WTC11 (cell line): ENCODE data around the gene TOR3A. TPM values are rescaled to one million over a fixed set of nuclear protein-coding genes. Genes with fewer than 3 reads are reported as not detected.

Experiments
- ATAC-seq: fragments of 200-7000 bp; cut with Tn5 transposase; 2 replicates; pipeline ENCODE4 v1.10.0; 2021; ENCODE audit warnings: mild to moderate bottlenecking, moderate library complexity
- CTCF ChIA-PET: fragments of 300-600 bp; sonication (Branson Sonifier 250); formaldehyde crosslinking; loops from one replicate; lab custom pipeline; 2021; ENCODE audit warnings: antibody characterized with exemption; lab: Charles Lee
- POLR2A ChIA-PET: fragments of 350-600 bp; sonication (Branson Sonifier 250); formaldehyde crosslinking; loops from one replicate; lab custom pipeline; 2021; ENCODE audit warnings: antibody characterized with exemption; lab: Charles Lee
- DNase-seq: peaks from one replicate; pipeline ENCODE4 v3.0.0; 2021; ENCODE audit warnings: low spot score
- H3K27ac Mint-ChIP-seq: 2 replicates; pipeline ENCODE4 v1.8.0; 2021; ENCODE audit warnings: mixed read lengths
- H3K27me3 Mint-ChIP-seq: 2 replicates; pipeline ENCODE4 v1.8.0; 2021; ENCODE audit warnings: low read depth, mild to moderate bottlenecking, moderate library complexity, mixed read lengths
- H3K36me3 Mint-ChIP-seq: 2 replicates; pipeline ENCODE4 v1.8.0; 2021; ENCODE audit warnings: mixed read lengths
- H3K4me1 Mint-ChIP-seq: 2 replicates; pipeline ENCODE4 v1.8.0; 2022; ENCODE audit warnings: mixed read lengths
- H3K4me3 Mint-ChIP-seq: 2 replicates; pipeline ENCODE4 v1.8.0; 2021; ENCODE audit warnings: mild to moderate bottlenecking, moderate library complexity, mixed read lengths
- H3K9me3 Mint-ChIP-seq: 2 replicates; pipeline ENCODE4 v1.8.0; 2021; ENCODE audit warnings: mixed read lengths
- CBFB ChIP-seq: sonication (generic); formaldehyde crosslinking; IDR thresholded peaks from 2 replicates; pipeline ENCODE4 v1.8.1; 2022; ENCODE audit warnings: mild to moderate bottlenecking, low read depth, missing genetic modification reagents
- EMX1 ChIP-seq: fragments of 250-450 bp; sonication (Bioruptor Pico); IDR thresholded peaks from 2 replicates; pipeline ENCODE4 v1.8.0; 2021; ENCODE audit warnings: mild to moderate bottlenecking
- ESRRA ChIP-seq: sonication (generic); formaldehyde crosslinking; IDR thresholded peaks from 2 replicates; pipeline ENCODE4 v1.8.1; 2022; ENCODE audit warnings: mild to moderate bottlenecking, missing genetic modification reagents, borderline replicate concordance
- GTF2I ChIP-seq: fragments of 250-450 bp; sonication (Bioruptor Pico); conservative IDR thresholded peaks from 2 replicates; pipeline ENCODE4 v1.4.0; 2021; ENCODE audit warnings: mild to moderate bottlenecking
- KAT7 ChIP-seq: sonication (generic); formaldehyde crosslinking; IDR thresholded peaks from 2 replicates; pipeline ENCODE4 v1.8.1; 2023; ENCODE audit warnings: missing genetic modification reagents, mild to moderate bottlenecking, borderline replicate concordance
- MXD4 ChIP-seq: fragments of 250-450 bp; sonication (Bioruptor Pico); IDR thresholded peaks from 2 replicates; pipeline ENCODE4 v1.8.0; 2021; ENCODE audit warnings: mild to moderate bottlenecking, moderate library complexity, borderline replicate concordance
- MYBL2 ChIP-seq: sonication (generic); formaldehyde crosslinking; IDR thresholded peaks from 2 replicates; pipeline ENCODE4 v1.8.1; 2023; ENCODE audit warnings: mild to moderate bottlenecking, moderate library complexity, missing genetic modification reagents
- SMAD3 ChIP-seq: sonication (generic); formaldehyde crosslinking; IDR thresholded peaks from 2 replicates; pipeline ENCODE4 v1.8.0; 2022; ENCODE audit warnings: missing genetic modification reagents, mild to moderate bottlenecking, borderline replicate concordance
- TP53 ChIP-seq: sonication (generic); formaldehyde crosslinking; IDR thresholded peaks from 2 replicates; pipeline ENCODE4 v1.8.1; 2023; ENCODE audit warnings: mild to moderate bottlenecking, missing genetic modification reagents
- ZNF263 ChIP-seq: sonication (generic); formaldehyde crosslinking; IDR thresholded peaks from 2 replicates; pipeline ENCODE4 v1.8.1; 2022; ENCODE audit warnings: low read depth, mild to moderate bottlenecking, moderate library complexity, missing genetic modification reagents
- ZNF317 ChIP-seq: sonication (generic); formaldehyde crosslinking; IDR thresholded peaks from 2 replicates; pipeline ENCODE4 v1.8.1; 2023; ENCODE audit warnings: low read depth, mild to moderate bottlenecking, moderate library complexity, missing genetic modification reagents, borderline replicate concordance
- ZNF396 ChIP-seq: fragments of 250-450 bp; sonication (Bioruptor Pico); IDR thresholded peaks from 2 replicates; pipeline ENCODE4 v1.8.0; 2021; ENCODE audit warnings: mild to moderate bottlenecking, moderate library complexity, borderline replicate concordance
- ZNF671 ChIP-seq: fragments of 250-450 bp; sonication (Bioruptor Pico); IDR thresholded peaks from 2 replicates; pipeline ENCODE4 v1.8.0; 2021; ENCODE audit warnings: mild to moderate bottlenecking
- total RNA-seq: library from RNA; stranded (reverse); gene quantifications from 3 replicates; pipeline ENCODE4 v1.2.3, GENCODE V29; 2021
- TF ChIP-seq, protein P1 (sequence below): sonication (generic); formaldehyde crosslinking; IDR thresholded peaks from 2 replicates; pipeline ENCODE4 v1.8.1; 2022; ENCODE audit warnings: missing genetic modification reagents, borderline replicate concordance
- TF ChIP-seq, protein P2 (sequence below): sonication (generic); formaldehyde crosslinking; IDR thresholded peaks from 2 replicates; pipeline ENCODE4 v1.8.1; 2022; ENCODE audit warnings: low read depth, mild to moderate bottlenecking, moderate library complexity, missing genetic modification reagents, borderline replicate concordance
- TF ChIP-seq, protein P3 (sequence below): sonication (generic); formaldehyde crosslinking; IDR thresholded peaks from 2 replicates; pipeline ENCODE4 v1.8.0; 2023; ENCODE audit warnings: missing genetic modification reagents, mild to moderate bottlenecking, borderline replicate concordance
- TF ChIP-seq, protein P4 (sequence below): sonication (generic); formaldehyde crosslinking; IDR thresholded peaks from 2 replicates; pipeline ENCODE4 v1.8.0; 2022; ENCODE audit warnings: mild to moderate bottlenecking, missing genetic modification reagents
- TF ChIP-seq, protein P5 (sequence below): sonication (generic); formaldehyde crosslinking; conservative IDR thresholded peaks from 2 replicates; pipeline ENCODE4 v1.8.1; 2022; ENCODE audit warnings: mild to moderate bottlenecking, missing genetic modification reagents
- TF ChIP-seq, protein P6 (sequence below): sonication (generic); formaldehyde crosslinking; IDR thresholded peaks from 2 replicates; pipeline ENCODE4 v1.8.0; 2022; ENCODE audit warnings: mild to moderate bottlenecking, missing genetic modification reagents

Gene TOR3A
- total RNA-seq, 1 experiment from 2014 or later = 20.5 TPM

DNA sequence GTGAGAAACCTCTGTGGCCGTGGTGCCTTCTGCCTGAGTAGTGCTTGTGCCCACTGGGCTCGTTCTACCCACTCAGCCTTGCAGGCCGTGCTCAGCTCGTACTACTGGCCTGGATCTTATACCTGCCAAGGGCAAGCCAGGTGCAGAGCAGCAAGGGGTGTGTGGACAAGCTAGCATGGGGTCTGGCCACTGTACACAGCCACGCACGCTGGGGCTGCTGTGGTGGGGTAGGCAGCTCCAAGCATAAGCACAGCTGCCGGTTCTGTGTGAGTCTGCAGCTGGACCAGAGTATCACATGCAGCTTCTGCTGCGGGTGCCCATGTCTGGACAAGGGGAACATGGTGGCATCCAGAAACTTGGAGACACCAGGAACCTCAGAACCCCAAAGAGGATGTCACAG is 39.8 kb upstream of the TOR3A start (continued):
- TF ChIP-seq, protein P1, sequence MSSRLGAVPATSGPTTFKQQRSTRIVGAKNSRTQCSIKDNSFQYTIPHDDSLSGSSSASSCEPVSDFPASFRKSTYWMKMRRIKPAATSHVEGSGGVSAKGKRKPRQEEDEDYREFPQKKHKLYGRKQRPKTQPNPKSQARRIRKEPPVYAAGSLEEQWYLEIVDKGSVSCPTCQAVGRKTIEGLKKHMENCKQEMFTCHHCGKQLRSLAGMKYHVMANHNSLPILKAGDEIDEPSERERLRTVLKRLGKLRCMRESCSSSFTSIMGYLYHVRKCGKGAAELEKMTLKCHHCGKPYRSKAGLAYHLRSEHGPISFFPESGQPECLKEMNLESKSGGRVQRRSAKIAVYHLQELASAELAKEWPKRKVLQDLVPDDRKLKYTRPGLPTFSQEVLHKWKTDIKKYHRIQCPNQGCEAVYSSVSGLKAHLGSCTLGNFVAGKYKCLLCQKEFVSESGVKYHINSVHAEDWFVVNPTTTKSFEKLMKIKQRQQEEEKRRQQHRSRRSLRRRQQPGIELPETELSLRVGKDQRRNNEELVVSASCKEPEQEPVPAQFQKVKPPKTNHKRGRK (CRISPR knock-in tag) = no peak
- TF ChIP-seq, protein P2, sequence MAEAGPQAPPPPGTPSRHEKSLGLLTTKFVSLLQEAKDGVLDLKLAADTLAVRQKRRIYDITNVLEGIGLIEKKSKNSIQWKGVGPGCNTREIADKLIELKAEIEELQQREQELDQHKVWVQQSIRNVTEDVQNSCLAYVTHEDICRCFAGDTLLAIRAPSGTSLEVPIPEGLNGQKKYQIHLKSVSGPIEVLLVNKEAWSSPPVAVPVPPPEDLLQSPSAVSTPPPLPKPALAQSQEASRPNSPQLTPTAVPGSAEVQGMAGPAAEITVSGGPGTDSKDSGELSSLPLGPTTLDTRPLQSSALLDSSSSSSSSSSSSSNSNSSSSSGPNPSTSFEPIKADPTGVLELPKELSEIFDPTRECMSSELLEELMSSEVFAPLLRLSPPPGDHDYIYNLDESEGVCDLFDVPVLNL = no peak
- no peak for TF ChIP-seq TP53 (CRISPR knock-in tag)
- no peak for TF ChIP-seq GTF2I (CRISPR knock-in tag)
- TF ChIP-seq MXD4 (CRISPR knock-in tag) = no peak
- TF ChIP-seq, protein P3, sequence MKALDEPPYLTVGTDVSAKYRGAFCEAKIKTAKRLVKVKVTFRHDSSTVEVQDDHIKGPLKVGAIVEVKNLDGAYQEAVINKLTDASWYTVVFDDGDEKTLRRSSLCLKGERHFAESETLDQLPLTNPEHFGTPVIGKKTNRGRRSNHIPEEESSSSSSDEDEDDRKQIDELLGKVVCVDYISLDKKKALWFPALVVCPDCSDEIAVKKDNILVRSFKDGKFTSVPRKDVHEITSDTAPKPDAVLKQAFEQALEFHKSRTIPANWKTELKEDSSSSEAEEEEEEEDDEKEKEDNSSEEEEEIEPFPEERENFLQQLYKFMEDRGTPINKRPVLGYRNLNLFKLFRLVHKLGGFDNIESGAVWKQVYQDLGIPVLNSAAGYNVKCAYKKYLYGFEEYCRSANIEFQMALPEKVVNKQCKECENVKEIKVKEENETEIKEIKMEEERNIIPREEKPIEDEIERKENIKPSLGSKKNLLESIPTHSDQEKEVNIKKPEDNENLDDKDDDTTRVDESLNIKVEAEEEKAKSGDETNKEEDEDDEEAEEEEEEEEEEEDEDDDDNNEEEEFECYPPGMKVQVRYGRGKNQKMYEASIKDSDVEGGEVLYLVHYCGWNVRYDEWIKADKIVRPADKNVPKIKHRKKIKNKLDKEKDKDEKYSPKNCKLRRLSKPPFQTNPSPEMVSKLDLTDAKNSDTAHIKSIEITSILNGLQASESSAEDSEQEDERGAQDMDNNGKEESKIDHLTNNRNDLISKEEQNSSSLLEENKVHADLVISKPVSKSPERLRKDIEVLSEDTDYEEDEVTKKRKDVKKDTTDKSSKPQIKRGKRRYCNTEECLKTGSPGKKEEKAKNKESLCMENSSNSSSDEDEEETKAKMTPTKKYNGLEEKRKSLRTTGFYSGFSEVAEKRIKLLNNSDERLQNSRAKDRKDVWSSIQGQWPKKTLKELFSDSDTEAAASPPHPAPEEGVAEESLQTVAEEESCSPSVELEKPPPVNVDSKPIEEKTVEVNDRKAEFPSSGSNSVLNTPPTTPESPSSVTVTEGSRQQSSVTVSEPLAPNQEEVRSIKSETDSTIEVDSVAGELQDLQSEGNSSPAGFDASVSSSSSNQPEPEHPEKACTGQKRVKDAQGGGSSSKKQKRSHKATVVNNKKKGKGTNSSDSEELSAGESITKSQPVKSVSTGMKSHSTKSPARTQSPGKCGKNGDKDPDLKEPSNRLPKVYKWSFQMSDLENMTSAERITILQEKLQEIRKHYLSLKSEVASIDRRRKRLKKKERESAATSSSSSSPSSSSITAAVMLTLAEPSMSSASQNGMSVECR (CRISPR knock-in tag) = no peak
- TF ChIP-seq SMAD3 = no peak
- TF ChIP-seq ZNF317 (CRISPR knock-in tag) = no peak

DNA sequence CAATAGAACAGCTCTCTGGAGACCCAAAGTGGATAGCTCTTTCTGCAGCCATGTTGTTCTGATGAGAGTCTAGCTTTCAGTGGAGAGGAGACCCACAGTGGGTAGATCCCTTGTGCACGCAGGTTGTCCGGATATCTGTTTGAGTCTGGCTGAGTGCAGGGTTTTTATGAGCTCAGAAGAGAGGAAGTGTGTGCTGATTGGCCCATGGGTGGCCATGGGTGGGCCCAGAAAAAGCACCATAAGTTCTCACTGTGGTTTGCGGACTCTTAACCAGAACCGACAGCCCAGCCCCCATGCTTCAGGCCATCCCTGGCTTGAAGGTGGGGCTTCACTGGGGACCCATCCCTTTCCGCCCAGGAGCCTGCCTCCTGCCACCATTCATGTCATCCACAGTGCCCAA is 39.2 kb upstream of the TOR3A start:
- peaks cover 7% of the 10 kb centered on the region for H3K36me3 Mint-ChIP-seq
- peaks cover 11% of the 10 kb centered on the region for H3K4me1 Mint-ChIP-seq
- no peaks in the 10 kb centered on the region for H3K27me3 Mint-ChIP-seq
- H3K27ac Mint-ChIP-seq = no peak overlapping the region
- no peak overlapping the region for H3K4me3 Mint-ChIP-seq
- ChIA-PET POLR2A (interaction anchor here (0.6 kb wide), 1 partner anchor 317 kb away, joined by 3 read pairs; no protein-coding TSS in a partner anchor), CTCF (interaction anchor here (2.3 kb wide), 1 partner anchor 40 kb away, joined by 11 read pairs; no protein-coding TSS in a partner anchor)
- TF ChIP-seq GTF2I (CRISPR knock-in tag) (no peak), ZNF671 (no peak), EMX1 (CRISPR knock-in tag) (no peak), KAT7 (no peak), TP53 (CRISPR knock-in tag) (no peak), ZNF263 (CRISPR knock-in tag) (no peak), CBFB (no peak), ESRRA (CRISPR knock-in tag) (no peak), ZNF396 (CRISPR knock-in tag) (no peak), MYBL2 (CRISPR knock-in tag) (no peak)
- TF ChIP-seq, protein P4, sequence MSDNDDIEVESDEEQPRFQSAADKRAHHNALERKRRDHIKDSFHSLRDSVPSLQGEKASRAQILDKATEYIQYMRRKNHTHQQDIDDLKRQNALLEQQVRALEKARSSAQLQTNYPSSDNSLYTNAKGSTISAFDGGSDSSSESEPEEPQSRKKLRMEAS = no peak
- TF ChIP-seq, protein P5, sequence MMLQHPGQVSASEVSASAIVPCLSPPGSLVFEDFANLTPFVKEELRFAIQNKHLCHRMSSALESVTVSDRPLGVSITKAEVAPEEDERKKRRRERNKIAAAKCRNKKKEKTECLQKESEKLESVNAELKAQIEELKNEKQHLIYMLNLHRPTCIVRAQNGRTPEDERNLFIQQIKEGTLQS = no peak
- TF ChIP-seq, protein P6, sequence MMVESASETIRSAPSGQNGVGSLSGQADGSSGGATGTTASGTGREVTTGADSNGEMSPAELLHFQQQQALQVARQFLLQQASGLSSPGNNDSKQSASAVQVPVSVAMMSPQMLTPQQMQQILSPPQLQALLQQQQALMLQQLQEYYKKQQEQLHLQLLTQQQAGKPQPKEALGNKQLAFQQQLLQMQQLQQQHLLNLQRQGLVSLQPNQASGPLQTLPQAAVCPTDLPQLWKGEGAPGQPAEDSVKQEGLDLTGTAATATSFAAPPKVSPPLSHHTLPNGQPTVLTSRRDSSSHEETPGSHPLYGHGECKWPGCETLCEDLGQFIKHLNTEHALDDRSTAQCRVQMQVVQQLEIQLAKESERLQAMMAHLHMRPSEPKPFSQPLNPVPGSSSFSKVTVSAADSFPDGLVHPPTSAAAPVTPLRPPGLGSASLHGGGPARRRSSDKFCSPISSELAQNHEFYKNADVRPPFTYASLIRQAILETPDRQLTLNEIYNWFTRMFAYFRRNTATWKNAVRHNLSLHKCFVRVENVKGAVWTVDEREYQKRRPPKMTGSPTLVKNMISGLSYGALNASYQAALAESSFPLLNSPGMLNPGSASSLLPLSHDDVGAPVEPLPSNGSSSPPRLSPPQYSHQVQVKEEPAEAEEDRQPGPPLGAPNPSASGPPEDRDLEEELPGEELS (CRISPR knock-in tag) = no peak
- H3K9me3 Mint-ChIP-seq = peaks cover 4% of the 10 kb centered on the region; the same call in 1 of the 2 replicates
- DNase-seq = no peak
- no peak for ATAC-seq
